GM23248 (cell line): ENCODE measurements around the gene TTLL5. TPM values are rescaled to one million over a fixed set of nuclear protein-coding genes. Genes with fewer than 3 reads are reported as not detected.

Experiments
- DNase-seq: peaks from one replicate; pipeline ENCODE4 v3.0.0-alpha.2; 2015
- H2AFZ ChIP-seq: fragments of 200-600 bp; sonication (generic); 2 replicates; pipeline ENCODE4 v1.6.1; 2016; ENCODE audit warnings: antibody characterized with exemption
- H3F3A ChIP-seq: fragments of 200-600 bp; sonication (generic); 2 replicates; pipeline ENCODE4 v1.6.1; 2016; ENCODE audit warnings: mild to moderate bottlenecking, antibody characterized with exemption, mixed run types; ENCODE audit not compliant: insufficient read depth
- H3K27ac ChIP-seq: fragments of 200-600 bp; sonication (generic); 2 replicates; pipeline ENCODE4 v1.5.1; 2016; ENCODE audit warnings: mild to moderate bottlenecking
- H3K27me3 ChIP-seq: fragments of 200-600 bp; sonication (generic); replicated peaks from 2 replicates; pipeline ENCODE4 v1.6.1; 2016; ENCODE audit warnings: mild to moderate bottlenecking; ENCODE audit not compliant: insufficient read depth
- H3K36me3 ChIP-seq: fragments of 200-600 bp; sonication (generic); 2 replicates; pipeline ENCODE4 v1.6.1; 2016; ENCODE audit warnings: low read depth, mild to moderate bottlenecking
- H3K4me1 ChIP-seq: fragments of 200-600 bp; sonication (generic); 2 replicates; pipeline ENCODE4 v1.6.1; 2016; ENCODE audit warnings: mild to moderate bottlenecking; ENCODE audit not compliant: insufficient read depth
- H3K4me2 ChIP-seq: fragments of 200-600 bp; sonication (generic); one replicate; pipeline ENCODE4 v1.6.1; 2016; ENCODE audit warnings: mild to moderate bottlenecking; ENCODE audit not compliant: unreplicated experiment
- H3K4me3 ChIP-seq: fragments of 200-600 bp; sonication (generic); 2 replicates; pipeline ENCODE4 v1.5.1; 2016; ENCODE audit warnings: mild to moderate bottlenecking
- H3K79me2 ChIP-seq: fragments of 200-600 bp; sonication (generic); 2 replicates; pipeline ENCODE4 v1.6.1; 2016; ENCODE audit warnings: mild to moderate bottlenecking; ENCODE audit not compliant: insufficient read depth
- H3K9ac ChIP-seq: fragments of 200-600 bp; sonication (generic); 2 replicates; pipeline ENCODE4 v1.6.1; 2016; ENCODE audit warnings: mild to moderate bottlenecking
- H3K9me2 ChIP-seq: fragments of 200-600 bp; sonication (generic); 2 replicates; pipeline ENCODE4 v1.6.1; 2016; ENCODE audit warnings: mixed run types, mild to moderate bottlenecking, moderate library complexity; ENCODE audit not compliant: insufficient read depth
- H3K9me3 ChIP-seq: fragments of 200-600 bp; sonication (generic); one replicate; pipeline ENCODE4 v1.6.1; 2017; ENCODE audit warnings: low read depth
- H4K20me1 ChIP-seq: fragments of 200-600 bp; sonication (generic); 2 replicates; pipeline ENCODE4 v1.6.0; 2016; ENCODE audit not compliant: insufficient read depth
- EZH2 ChIP-seq: fragments of 200-600 bp; sonication (generic); IDR thresholded peaks from 2 replicates; pipeline ENCODE4 v1.6.1; 2018; ENCODE audit warnings: antibody characterized with exemption, mild to moderate bottlenecking; ENCODE audit not compliant: insufficient read depth, poor library complexity, severe bottlenecking
- EZH2phosphoT487 ChIP-seq: fragments of 200-600 bp; sonication (generic); IDR thresholded peaks from 2 replicates; pipeline ENCODE4 v1.6.1; 2018; ENCODE audit warnings: antibody characterized with exemption, moderate library complexity, mild to moderate bottlenecking, low read depth; ENCODE audit not compliant: insufficient read depth
- WGBS, 2 experiments: methylation state at CpG; one replicate each; pipeline ENCODE4 v1.1.6; 2015 to 2017; ENCODE audit warnings: low lambda C conversion rate in 2 of 2, low coverage in 1 of 2; ENCODE audit errors: missing lambda C conversion rate in 2 of 2; 5-methylcytosine and 5-hydroxymethylcytosine counted together
- in situ Hi-C: fragments of 300-500 bp; cut with MboI; formaldehyde crosslinking; loops from 2 replicates; pipeline ENCODE4 v1.15.0; 2020
- polyA plus RNA-seq: library from polyadenylated mRNA; unstranded; fragments of >200 nt; fragmentation: Nextera tagmentation; extraction: Ambion mirVana; gene quantifications from 2 replicates; pipeline ENCODE4 v1.2.1, GENCODE V29; 2016
- total RNA-seq: library from RNA; depleted of rRNA; stranded (reverse); fragments of >200 nt; shearing (Covaris generic); gene quantifications from 2 replicates; pipeline ENCODE4 v1.2.3, GENCODE V29; 2014

TTLL5 gene
- total and polyA plus RNA-seq, 2 experiments from 2014 or later: 14.6 to 17.8 TPM

DNA sequence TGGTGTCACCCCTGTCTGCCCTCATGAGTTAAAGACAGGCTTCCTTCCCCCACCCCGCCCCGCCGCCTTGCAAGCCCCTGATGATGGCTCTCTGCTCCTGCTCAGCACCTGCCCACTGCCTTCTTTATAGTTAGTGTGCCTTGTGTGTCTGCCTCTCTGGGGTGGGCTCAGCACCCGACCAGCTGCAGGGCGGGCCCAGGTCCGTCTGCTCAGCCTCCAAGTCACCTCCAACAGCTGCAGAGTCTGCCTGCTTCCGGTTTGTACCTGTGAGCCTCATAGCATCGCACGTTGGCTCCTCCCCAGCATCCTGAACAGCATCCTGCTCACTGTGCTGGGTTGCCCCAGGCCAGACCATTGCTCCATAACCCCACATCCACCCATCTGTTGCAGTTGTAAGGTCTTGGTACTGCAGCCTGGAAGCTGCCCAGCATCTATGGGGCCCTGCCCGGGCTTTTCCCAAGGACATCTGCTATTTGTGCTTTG lies 317.2 kb downstream of the TTLL5 start:
- no peaks in the 10 kb centered on the region for H3F3A ChIP-seq
- H4K20me1 ChIP-seq: no peaks in the 10 kb centered on the region
- no peak overlapping the region for H3K9ac ChIP-seq
- no peaks in the 10 kb centered on the region for H3K36me3 ChIP-seq
- no peak overlapping the region for H2AFZ ChIP-seq
- no peak for TF ChIP-seq EZH2
- TF ChIP-seq EZH2phosphoT487: no peak
- H3K4me3 ChIP-seq: no peak overlapping the region
- H3K4me1 ChIP-seq: peaks cover 36% of the 10 kb centered on the region
- no peaks in the 10 kb centered on the region for H3K9me3 ChIP-seq
- no peaks in the 10 kb centered on the region for H3K79me2 ChIP-seq
- peak; percentile 12 for DNase-seq
- WGBS, 2 experiments: 62 to 63% methylated on average over 10 of the region's 10 CpGs
- in situ Hi-C loops: no loop called here
- no peak overlapping the region for H3K27ac ChIP-seq
- H3K27me3 ChIP-seq: no peaks in the 10 kb centered on the region
- H3K4me2 ChIP-seq: no peak overlapping the region
- H3K9me2 ChIP-seq: no peaks in the 10 kb centered on the region

DNA sequence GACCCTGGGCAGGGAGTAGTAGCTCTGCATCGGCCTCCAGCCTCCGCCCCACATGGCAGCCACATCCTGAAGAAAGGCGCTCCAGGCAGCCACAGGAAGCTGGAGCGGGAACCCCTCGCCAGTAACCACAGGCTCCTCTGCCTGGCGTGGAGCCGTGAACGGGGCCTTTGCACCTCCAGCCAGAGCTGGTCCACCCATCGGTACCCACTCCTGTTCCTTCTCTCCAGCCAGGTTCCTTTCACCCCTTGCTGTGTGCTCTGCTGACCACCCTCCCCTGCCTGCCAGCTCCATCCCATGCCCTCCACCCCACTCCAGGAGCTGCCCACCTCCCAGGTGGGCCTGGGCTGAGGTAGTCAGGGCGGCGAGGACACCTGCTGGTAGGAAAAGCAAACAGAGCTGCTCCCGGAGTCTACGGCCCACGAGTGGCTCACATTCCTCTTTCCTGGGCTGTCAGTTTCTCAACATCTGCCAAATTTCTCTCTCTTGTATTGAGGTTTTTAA lies 318.1 kb downstream of the TTLL5 start:
- in situ Hi-C loops: no loop called here
- no peaks in the 10 kb centered on the region for H3K36me3 ChIP-seq
- no peaks in the 10 kb centered on the region for H4K20me1 ChIP-seq
- H3K4me1 ChIP-seq: peaks cover 36% of the 10 kb centered on the region
- H3K79me2 ChIP-seq: no peaks in the 10 kb centered on the region
- no peaks in the 10 kb centered on the region for H3K27me3 ChIP-seq
- H3K9me2 ChIP-seq: no peaks in the 10 kb centered on the region
- H3K9ac ChIP-seq: no peak overlapping the region
- H3K9me3 ChIP-seq: no peaks in the 10 kb centered on the region
- H3K4me2 ChIP-seq: peak overlapping the region; percentile 95
- peak; percentile 66 for DNase-seq
- TF ChIP-seq EZH2: no peak
- TF ChIP-seq EZH2phosphoT487: no peak
- no peaks in the 10 kb centered on the region for H3F3A ChIP-seq
- peak overlapping the region; percentile 98 for H2AFZ ChIP-seq
- WGBS, 2 experiments: 10 to 11% methylated on average over 14 of the region's 14 CpGs
- no peak overlapping the region for H3K27ac ChIP-seq
- peak overlapping the region; percentile 94; the same call in 1 of the 2 replicates for H3K4me3 ChIP-seq

DNA sequence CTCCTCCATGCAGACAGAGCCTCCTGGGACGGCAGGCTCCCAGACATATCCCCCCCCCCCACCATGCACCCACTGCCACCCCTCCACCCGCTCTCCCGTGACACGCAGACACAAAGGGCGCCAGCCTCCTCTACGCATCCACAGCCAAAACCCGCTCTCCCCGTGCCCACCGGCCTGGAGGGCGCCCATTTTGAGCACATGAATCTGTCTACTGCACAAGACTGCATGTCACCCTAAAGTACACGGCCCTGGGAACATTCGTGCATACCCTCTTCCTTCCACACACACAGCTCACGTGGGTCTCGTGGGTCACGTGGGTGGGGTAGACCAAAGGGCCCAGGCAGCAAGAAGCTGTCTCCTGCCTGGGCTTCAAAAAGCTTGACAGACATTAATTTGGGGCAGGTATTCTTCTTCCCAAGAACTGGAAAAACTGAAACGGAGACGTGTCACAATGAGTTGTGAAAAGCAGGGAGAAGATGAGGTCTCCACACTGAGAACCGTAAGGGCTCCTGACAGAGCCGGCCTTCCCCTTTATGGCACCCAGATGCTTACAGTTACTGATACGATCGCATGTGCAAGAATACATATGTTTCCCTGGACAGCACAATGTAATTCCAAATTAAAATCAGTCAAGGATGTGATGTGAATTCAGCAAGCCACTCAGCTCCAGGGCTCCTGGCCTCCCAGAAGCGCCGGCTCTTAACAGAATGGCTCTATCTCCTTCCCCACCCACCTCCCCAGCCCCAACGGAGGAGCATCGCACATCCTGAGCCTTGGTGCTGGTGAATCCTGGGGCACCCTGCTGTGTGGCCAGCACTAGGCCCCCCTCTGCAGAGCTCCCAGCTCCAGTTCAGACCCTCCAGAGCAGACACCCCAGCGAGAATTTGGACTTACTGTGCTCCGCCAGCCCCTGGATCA lies 318.9 kb downstream of the TTLL5 start:
- TF ChIP-seq EZH2phosphoT487: no peak
- TF ChIP-seq EZH2: no peak
- Histone ChIP-seq H4K20me1 (no peaks in the 10 kb centered on the region), H2AFZ (peak overlapping the region; percentile 98), H3K27ac (no peak overlapping the region), H3K4me2 (peak overlapping the region; percentile 95), H3K27me3 (no peaks in the 10 kb centered on the region), H3F3A (no peaks in the 10 kb centered on the region), H3K36me3 (no peaks in the 10 kb centered on the region), H3K4me3 (peak overlapping the region; percentile 94), H3K9me3 (no peaks in the 10 kb centered on the region), H3K79me2 (no peaks in the 10 kb centered on the region), H3K9ac (peak overlapping the region; percentile 22; the same call in 1 of the 2 replicates), H3K4me1 (peaks cover 36% of the 10 kb centered on the region), H3K9me2 (no peaks in the 10 kb centered on the region)
- WGBS, 2 experiments: 18 to 23% methylated on average over 24 to 27 of the region's 27 CpGs
- DNase-seq: peak; percentile 37
- in situ Hi-C loops: loop anchor here (10.0 kb wide), 1 partner anchor 265 kb away; no protein-coding TSS in a partner anchor

DNA sequence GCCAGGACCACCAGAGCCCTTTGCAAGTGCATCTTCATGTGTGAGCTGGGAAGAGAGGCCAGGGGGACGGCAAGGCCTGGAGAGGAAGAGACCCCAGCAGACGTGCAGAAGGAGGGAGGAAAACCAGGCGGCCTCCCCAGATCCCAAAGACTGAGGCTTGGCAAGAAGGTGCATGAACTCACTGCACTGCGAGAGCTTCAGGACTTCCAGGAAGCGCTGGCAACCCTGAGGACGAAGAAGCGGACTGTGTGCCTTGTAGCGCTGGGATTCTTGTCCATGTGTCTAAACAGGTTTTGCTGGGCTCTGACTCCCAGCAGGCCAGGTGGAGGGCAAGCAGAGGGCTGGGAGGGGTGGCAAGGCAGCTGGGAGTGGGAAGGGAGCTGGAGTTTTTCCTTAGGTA lies 319.8 kb downstream of the TTLL5 start:
- H3K9me2 ChIP-seq: no peaks in the 10 kb centered on the region
- H3K36me3 ChIP-seq: no peaks in the 10 kb centered on the region
- H2AFZ ChIP-seq: peak overlapping the region; percentile 98
- H3K79me2 ChIP-seq: peaks cover 3% of the 10 kb centered on the region; the same call in 1 of the 2 replicates
- H3K4me2 ChIP-seq: peak overlapping the region; percentile 95
- peak overlapping the region; percentile 77; the same call in 1 of the 2 replicates for H3K27ac ChIP-seq
- in situ Hi-C loops: loop anchor here (10.0 kb wide), 1 partner anchor 266 kb away; no protein-coding TSS in a partner anchor
- H3K9ac ChIP-seq: peak overlapping the region; percentile 94
- no peaks in the 10 kb centered on the region for H4K20me1 ChIP-seq
- TF ChIP-seq EZH2phosphoT487 (no peak), EZH2 (no peak)
- H3K4me3 ChIP-seq: peak overlapping the region; percentile 94
- peak; percentile 55 for DNase-seq
- peaks cover 36% of the 10 kb centered on the region for H3K4me1 ChIP-seq
- H3K9me3 ChIP-seq: no peaks in the 10 kb centered on the region
- H3F3A ChIP-seq: no peaks in the 10 kb centered on the region
- H3K27me3 ChIP-seq: no peaks in the 10 kb centered on the region
- 19 to 20% methylated on average over 8 of the region's 8 CpGs for WGBS, 2 experiments
